ENCODE results near the gene THBS3.
"Not testable (repeated sequence)": the region's sequence is repeated elsewhere in the genome, so short reads cannot be mapped to it uniquely, and the experiment has no call there.

Gene THBS3

DNA sequence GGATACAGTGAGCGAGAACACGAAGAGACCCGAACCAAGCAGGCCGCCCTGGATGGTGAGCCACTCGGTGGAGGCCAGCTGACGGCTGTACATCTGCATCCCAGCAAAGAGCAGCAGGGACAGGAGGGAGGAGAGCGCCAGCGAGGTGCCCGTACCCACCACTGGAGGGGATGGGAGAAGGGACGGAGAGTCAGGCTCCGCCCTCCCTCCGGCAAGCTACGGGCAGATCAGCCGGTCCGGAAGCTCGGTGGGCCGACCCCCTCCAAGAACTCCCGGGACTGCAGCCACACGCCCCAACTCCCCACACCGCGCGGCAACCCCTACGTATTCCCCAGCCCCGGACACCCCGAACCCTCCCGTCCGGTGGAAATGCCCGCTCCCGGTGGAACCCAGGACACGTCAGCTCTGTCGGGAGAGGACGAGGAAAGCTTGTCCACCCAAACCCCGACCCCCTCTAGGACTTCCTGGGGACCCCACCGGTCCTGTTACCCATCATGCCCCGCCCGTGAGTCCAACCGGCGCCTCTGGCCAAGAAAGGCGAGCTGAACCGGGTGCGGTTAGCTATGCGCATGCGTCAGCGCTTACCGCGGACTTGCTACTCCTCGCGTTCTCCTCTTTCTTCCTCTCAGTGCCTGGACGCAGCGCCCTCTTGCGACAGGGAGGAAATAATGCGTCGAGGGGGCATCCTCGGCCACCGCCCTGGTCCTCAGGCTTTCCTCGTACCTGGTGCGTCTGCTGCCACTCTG lies 34.8 kb downstream of the THBS3 start, which contains the start of gene KRTCAP2:
TSS of gene KRTCAP2 (minus strand) at position 573 of the 746 bp plus-strand sequence. CDS start at position 493, 80 bp downstream.
- peak; percentile 95 for DNase-seq

DNA sequence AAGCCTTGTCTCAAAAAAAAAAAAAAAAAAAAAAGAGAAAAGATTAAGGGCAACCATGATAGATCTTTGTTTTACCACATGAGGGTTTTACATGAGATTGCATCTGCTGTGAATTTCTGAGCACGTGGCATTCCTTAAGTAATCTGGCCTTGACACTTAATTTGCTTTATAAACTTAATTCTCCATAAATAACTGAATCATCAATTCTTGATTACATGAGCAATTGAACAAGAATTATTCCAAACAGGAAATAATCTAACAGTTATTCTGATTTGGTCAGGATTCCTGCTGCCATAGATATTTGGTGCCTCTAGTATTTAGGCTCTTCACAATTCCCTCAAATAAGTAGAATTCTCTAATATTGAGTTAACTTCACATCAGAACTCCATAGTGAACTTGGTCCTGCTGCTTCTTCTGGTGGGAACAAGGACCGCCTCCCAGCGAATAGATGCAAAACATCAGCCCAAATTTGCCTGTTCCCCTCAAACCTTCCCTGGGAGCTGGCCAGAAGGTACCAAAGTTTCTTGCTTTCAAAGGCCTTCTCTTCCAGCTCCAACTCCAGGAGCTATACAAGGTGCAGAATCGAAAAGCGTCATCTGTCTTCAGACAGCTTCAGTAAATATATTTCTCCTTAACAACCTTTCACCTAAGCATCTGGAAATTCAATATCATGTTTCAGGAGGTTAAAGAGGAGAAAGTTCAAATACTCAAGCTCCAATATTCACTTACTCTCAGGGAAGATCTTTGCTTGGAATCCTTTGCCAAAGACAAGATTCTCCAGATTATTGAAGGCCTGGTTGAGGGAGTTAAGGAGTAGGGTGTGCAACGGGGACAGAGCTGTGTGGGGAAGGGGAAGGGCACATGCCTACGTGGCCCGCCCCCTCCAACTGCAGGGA lies 35.6 kb downstream of the THBS3 start:
- no peak for DNase-seq

DNA sequence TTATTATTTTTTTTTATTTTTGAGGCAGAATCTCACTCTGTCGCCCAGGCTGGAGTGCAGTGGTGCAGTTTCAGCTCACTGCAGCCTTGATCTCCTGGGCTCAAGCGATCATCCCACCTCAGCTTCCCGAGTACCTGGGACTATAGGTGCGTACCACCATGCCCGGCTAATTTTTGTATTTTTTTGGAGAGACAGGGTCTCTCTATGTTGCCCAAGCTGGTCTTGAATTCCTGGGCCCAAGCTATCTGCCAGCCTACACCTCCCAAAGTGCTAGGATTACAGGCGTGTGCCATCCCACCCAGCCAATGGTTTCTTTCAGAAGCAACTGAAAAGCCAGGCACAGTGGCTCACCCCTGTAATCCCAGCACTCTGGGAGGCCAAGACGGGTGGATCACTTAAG lies 36.9 kb downstream of the THBS3 start:
- DNase-seq, result no peak

DNA sequence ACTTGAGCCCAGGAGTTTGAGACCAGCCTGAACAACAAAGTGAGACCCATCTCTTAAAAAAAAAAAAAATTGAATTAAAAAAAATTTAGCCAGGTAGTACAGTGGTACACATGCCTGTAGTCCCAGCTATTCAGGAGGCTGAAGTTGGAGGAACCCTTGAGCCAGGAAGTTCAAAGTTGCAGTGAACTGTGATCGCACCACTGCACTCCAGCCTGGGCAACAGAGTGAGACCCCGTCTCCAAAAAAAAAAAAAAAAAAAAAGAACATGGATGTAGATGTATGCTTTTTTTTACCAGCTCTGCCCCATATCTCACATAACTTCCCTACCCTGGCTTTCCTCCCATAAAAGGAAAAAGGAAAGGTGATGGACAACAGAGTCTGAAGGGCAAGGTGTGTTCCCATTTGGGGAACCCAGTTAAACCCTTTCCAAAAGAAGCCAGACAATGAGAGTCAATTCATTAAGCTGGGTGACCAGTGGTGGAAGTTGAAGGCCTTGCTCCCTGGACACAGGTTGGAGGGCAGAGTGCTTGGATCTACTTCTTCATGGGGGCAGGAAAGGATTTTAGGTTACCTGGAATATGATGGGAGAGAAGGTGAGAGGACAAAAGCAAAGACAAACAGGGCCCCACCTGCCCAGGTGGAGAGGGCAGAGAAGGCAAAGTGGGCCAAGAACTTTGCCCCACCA lies 37.5 kb downstream of the THBS3 start:
- DNase-seq, result no peak

DNA sequence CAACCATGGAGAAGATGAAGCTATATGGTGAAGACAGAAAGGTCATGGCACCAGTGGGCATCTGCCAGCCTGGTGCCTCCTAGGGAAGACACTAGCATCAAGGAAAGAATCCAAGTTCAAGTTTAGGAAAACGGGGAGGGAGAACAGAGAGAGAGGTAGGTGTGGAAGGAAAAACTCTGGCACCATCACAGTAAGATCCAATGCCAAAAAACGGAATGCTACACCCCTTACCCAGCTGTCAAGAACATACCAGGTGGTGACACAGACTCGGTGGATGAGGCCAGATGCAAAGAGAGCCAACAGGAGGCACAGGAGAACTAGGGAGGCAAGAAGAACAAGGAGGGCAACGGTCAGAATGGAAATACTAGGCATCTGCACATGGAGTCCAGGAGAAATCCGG lies 38.2 kb downstream of the THBS3 start:
- no peak for DNase-seq

DNA sequence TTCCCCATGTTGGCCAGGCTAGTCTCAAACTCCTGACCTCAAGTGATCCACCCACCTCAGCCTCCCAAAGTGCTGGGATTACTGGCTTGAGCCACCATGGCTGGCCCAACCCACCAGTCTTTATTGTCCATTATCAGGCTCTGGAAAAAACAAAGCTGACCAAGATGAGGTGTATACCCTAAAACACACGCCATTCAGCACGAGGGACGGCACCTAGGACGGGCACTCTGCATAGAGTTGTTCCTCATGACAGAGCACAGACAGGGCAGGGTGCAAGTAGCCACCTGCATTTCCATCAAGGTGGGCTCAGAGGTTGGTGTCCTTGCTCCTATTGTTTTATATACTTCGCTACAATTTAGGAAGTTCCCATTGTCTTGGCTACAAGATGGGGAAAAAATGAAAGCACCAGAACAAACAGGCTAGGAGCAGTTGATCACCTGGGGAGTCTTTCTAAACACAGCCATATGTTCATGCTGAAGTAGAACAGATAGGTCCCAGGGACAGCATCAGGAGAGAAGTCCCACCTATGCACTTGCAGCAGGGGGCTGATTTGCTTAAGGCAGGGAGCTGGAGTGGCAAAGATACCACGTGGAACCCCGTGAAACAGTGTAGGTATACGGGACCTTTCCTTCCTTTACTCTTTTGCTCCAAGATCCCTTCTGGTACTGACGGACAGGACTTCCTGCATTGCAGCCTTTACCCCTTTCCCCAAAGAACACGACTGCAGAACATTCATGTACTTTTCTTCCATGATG lies 39.1 kb downstream of the THBS3 start:
- DNase-seq, result no peak

DNA sequence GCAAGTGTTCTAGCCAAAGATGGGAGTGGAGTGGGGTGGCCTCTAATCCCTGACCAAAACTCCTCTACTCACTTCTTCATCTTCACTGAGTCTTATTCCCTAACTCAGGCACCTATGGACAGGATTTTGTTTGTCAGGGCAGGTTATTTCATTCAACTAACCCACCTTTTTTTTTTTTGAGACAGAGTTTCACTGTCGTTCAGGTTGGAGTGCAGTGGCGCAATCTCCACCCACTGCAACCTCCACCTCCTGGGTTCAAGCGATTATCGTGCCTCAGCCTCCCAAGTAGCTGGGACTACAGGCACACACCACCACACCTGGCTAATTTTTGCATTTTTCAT lies 39.6 kb downstream of the THBS3 start:
- DNase-seq, result not testable (repeated sequence)

DNA sequence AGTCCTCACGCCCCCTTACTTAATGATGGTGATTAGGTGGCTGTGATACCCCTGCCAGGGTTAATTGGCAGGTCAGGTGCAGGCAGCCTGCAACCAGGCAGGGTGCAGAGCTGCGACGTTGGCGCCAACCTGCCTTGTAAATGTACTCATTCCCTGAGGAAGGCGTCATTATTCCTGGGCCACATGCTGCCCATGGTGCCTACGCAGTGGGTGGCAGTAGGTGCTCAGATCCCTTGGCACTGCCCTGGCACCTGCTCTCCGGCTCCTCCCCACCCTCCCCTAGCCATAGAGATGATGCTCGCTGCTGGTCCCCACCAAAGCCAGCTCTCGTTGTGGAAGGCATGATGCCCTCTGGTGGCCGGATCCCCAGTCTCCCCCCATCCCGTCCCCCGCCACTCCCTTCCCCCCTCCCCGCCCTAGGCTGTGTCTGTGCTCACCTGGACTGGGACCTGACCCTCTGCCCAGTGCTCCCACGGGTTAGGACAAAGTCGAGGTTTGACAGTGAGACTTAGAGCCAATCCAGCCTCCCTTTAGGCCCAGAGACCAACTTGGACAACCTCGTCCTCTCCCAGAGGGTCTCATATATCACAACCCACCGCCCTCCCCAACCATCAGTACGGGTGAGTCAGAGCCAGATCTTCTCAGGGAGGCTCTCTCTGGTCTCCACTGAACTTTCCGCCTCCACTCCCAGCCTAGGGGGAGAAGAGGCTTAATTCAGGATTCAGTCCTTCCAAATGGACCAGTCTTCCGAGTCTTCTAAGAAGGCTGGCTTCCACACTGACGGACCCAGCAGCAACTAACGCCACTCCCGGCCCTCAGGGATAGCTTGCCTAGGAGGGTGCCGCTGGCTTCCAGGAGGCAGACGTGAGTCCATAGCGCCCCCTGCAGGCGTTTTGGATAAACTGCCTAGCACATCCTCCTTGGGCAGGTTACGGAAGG lies 40.3 kb downstream of the THBS3 start:
- peak; percentile 75 for DNase-seq

DNA sequence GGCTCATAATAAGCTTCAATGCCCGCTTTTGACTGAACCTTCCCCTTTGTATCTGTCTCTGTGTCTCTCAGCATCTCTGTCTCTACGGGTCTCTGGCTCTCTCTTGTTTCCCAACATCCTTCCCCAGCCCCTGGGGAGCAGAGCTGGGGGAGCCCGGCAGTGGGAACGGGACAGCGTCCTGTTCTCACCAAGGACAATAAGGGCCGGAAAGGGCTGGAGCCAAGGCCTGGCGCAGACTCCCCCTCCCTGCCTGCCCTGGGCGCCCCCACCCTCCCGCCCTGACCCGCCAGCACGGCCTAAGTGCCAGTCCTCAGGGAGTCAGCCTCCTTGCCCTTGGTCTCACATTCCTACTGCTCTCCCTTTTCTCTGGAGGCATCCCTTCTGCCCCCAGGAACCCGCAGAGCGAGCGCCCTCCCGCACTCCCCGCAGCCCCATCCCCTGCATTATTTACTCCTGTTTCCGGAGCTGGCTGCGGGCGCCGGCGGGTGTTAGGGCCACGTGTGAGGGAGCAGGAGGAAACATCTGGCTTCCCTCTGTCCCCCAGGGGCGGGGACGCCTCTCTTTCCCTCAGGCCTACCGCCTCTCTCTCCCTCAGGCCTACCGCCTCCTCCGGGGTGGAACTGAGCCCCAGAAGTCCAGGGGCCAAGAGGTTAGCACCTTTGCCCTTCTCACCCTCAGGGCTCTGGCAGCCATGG lies 41.1 kb downstream of the THBS3 start:
- no peak for DNase-seq

DNA sequence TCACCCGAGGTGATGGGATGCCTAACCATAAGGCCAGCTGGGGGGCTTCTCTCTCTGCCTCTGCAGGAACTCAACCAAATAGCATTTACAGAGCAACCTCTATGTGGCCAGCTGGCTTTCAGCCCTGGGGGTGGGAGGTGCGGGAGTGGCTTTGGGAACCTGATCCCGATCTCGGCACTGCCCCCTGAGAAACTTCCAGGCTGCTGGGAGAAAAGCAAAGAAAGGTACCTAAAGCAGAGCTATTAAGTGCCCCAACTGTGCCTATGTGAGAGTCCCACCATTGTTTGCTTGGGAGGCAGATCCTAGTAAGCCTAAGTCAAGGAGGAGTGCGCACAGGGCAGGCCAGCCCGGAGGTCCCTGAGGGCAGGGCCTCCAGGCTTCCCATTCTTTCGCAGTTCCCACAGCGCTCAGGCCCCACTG lies 41.6 kb downstream of the THBS3 start:
- no peak for DNase-seq

DNA sequence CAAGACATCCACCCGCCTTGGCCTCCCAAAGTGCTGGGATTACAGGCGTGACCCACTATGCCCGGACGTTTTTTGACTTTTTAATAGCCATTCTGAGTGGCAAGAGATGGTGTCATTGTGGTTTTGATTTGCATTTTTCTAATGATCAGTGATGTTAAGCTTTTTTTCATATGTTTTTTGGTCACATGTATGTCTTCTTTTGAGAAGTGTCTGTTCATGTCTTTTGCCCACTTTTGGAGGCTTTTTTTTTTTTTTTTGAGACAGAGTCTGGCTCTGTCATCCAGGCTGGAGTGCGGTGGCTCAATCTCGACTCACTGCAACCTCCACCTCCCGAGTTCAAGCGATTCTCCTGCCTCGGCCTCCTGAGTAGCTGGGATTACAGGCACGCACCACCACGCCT lies 43.1 kb downstream of the THBS3 start:
- not testable (repeated sequence) for DNase-seq

DNA sequence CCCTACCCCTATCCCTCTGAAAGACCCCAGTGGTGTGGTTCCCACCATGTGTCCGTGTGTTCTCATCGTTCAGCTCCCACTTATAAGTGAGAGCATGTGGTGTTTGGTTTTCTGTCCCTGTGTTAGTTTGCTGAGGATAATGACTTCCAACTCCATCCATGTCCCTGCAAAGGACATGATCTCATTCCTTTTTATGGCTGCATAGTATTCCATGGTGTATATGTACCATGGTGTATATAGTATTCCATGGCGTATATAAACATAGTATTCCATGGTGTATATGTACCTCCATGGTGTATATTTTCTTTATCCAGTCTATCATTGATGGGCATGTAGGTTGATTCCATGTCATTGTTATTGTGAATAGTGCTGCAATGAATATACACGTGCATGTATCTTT lies 43.9 kb downstream of the THBS3 start:
- not testable (repeated sequence) for DNase-seq

DNA sequence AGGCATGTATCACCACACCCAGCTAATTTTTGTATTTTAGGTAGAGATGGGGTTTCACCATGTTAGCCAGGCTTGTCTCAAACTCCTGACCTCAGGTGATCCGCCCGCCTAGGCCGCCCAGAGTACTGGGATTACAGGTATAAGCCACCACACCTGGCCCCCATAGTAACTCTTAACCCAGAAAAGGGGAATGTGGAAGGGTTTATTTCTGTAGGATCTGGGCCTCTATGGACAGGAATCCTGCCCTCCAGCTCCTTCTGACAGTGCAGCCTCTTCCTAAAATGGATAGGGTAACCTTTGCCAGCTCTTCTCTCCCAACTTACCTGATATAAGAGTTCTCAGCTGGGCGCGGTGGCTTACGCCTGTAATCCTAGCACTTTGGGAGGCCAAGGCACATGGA lies 45.1 kb downstream of the THBS3 start:
- DNase-seq, result not testable (repeated sequence)

DNA sequence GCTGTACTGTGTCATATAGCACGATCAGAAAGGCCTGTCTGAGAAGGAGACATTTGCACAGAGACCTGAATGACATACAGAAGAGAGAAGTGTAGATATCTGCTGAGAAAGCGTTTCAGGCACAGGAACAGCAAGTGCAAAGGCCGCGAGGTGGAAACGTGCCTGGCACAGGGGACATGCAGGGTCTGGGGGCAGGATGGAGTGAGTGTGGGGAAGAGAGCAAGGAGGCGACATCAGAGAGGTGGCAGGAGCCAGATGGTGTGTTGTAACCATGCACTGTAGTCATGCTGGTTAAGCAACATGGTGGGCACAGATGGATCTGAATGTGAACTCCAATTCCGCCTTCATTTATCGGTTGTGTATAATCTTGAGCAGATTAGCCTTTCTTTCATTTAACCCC lies 47.6 kb downstream of the THBS3 start:
- DNase-seq, result no peak

DNA sequence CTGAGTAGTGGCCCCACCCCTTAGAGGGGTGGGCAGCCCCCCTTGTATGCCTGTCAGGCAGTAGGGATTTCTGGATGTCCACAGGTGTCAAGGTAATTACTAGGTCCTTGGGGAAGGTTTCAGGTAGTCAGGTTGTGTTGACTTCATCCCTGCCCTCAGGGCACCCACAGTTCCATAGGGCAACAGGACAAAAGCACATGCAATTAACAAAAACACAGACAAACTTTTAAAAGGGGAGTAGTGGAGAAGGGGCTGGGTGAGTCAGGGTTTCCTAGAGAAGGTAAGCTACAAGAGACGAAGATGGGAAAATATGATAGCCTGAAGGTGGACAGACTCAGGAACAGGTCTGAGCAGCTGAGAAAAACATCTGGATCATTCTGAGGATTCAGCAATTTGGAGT lies 48.7 kb downstream of the THBS3 start:
- DNase-seq, result no peak

DNA sequence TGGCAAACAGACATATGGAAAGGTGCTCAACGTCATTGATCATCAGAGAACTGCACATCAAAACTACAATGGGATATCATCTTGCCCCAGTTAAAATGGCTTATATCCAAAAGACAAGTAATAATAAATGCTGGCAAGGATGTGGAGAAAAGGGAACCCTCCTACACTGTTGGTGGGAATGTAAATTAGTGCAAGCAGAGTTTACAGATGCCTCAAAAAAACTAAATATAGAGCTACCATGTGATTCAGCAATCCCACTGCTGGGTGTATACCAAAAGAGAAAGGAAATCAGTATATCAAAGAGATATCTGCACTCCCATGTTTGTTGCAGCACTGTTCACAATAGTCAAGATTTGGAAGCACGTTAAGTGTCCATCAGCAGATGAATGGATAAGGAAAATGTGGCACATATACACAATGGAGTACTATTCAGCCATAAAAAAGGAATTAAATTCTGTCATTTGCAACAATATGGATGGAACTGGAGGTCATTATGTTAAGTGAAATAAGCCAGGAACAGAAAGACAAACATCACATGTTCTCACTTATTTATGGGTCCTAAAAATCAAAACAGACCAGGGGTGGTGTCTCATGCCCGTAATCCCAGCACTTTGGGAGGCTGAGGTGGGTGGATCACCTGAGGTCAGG lies 51.6 kb downstream of the THBS3 start:
- not testable (repeated sequence) for DNase-seq

Measured in HCEC 1CT (cell line).